HG03159 (cell line): Measurements from ENCODE around the gene PIGK.
"Not testable (repeated sequence)": the region's sequence is repeated elsewhere in the genome, so short reads cannot be mapped to it uniquely, and the experiment has no call there.

ENCODE experiments used
- ATAC-seq: cut with Tn5 transposase; IDR thresholded peaks from one replicate; pipeline ENCODE4 v1.9.1; 2021; ENCODE audit warnings: mild to moderate bottlenecking, moderate library complexity; ENCODE audit not compliant: unreplicated experiment

Gene PIGK

DNA sequence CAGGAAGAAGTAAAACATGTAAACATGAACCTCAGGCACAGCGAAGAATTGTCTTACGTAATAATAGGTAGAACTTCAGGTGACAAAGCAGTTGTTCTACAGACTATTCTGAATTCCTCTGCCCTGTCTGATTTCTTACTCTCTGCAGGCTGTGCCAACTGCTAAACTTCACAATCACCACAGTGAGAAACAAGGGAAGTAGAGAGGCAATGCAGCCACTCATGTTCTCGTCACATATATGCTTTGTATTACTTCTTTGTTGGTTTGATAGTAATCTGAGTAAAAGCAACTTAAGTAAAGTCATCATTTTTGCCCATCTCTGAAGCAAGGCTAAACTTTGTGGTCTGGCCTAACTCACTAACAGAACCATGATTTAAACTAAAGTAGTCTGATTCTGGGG lies 21.9 kb downstream of the PIGK start:
- no peak for ATAC-seq

DNA sequence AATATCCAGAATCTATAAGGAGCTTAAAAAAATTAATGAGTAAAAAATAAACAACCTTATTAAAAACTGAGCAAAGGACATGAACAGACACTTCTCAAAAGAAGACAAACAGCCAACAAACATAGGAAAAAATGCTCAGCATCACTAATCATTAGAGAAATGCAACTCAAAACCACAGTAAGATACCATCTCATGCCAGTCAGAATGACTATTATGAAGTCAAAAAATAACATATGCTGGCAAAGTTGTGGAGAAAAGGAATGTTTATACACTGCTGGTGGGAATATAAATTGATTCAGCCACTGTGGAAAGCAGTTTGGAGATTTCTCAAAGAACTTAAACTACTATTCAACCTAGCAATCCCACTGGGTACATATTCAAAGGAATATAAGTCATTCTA lies 25.3 kb downstream of the PIGK start:
- ATAC-seq: no peak

DNA sequence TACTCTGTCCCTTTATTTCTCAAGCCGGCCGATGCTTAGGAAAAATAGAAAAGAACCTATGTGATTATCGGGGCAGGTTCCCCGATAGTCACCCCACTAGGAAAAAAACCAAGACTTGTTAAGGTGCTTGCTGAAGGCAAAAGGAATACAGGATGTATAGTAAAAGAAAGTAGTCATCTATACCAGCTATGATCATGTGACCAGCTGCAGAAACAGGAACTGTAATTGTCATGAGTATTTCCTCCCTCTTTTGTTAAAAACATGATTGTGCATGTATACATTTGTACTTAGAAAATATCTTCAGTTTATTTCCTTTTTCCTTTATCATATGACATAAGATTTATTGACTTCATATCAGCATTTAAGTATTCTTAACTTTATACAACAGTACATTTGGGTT lies 30.5 kb downstream of the PIGK start:
- no peak for ATAC-seq

DNA sequence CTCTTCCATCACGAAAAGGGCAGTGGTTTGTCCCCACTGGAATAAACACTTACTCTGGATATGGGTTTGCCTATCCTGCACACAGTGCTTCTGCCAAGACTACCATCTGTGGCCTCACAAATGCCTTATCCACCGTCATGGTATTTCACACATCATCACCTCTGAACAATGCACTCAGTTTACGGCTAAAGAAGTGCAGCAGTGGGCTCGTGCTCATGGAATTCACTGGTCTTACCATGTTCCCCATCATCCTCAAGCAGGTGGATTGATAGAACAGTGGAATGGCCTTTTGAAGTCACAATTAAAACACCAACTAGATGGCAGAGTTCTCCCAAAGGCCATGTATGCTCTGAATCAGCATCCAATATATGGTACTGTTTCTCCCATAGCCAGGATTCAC lies 32.3 kb downstream of the PIGK start:
- ATAC-seq: not testable (repeated sequence)

DNA sequence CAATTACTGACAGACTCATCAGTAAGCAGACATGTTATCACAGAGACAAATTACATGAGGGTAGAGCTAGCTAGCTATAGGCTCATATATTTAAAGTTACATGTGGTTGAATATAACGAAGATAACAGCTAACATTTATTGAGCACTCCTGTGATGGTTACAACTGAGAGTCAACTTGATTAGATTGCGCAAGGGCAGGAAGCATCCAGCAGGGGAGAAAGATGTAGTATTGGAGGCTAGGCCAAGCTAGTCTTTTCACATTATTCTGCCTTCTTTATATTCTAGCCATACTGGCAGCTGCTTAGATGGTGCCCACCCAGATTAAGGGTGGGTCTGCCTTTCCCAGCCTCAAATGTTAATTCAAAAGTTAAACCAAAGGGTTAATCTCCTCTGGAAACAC lies 37.1 kb downstream of the PIGK start:
- ATAC-seq: no peak

DNA sequence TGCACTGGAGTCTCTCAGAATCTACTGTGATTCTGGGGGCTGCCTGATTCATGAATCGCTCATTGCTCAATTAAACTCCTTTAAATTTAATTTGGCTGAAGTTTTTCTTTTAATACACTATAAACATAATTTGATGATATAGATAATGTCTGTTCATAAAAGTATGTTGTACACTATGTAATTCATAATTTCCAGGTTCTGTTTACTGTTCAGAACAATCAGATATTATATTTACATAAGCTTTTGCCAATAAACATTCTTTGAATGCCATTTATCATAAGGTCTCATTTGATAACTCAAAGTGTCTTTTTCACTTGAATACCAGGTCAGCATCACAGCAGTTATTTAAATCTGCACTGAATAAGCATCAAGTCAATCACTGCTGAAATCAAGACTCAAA lies 39.6 kb downstream of the PIGK start:
- no peak for ATAC-seq

DNA sequence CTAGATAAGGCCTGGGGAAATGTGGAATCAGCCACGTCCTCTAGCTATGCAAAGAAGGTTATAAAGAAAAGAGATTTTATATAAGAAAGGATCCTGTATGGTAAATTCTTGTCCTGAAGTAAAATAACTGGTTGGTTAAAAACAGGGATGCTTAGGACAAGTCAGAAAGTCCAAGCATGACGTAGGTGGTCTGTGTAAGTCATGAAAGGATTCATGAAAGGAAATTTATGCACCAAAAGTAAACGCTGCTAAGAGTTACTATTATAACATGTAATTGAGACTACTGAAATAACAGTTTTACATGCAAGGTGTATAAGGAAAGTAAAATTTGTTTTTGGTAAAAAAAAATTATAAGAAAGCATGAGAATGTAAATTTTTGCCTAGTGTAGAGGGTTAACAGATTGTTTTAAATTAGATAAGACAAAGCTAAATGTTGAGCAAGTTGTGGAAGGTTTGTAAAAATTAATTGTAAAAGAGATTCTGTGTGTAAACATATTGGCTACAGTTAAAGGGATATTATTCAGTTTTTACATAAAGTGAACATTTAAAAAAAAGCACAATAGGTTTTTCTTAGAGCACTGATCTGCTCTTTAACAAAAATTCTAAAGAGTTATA lies 43.9 kb downstream of the PIGK start:
- no peak for ATAC-seq

DNA sequence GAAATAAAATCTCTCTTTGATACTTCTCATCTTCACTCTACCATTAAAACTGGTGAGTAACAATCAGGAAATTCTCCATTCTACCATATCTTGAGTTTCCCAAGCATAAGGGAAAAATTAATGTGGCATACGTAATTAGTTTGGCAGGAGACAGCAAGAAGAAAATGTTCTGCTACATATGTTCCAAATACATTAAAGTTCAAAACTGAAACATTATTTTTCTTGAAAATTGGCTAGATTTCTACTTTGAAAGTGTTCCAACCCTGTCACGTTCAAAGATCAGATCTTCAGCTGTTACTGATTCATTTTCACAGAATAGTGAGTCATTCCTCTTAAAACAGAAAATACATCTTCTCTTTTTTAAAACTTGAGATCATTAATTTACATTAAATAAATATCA lies 48.5 kb downstream of the PIGK start:
- ATAC-seq: no peak

DNA sequence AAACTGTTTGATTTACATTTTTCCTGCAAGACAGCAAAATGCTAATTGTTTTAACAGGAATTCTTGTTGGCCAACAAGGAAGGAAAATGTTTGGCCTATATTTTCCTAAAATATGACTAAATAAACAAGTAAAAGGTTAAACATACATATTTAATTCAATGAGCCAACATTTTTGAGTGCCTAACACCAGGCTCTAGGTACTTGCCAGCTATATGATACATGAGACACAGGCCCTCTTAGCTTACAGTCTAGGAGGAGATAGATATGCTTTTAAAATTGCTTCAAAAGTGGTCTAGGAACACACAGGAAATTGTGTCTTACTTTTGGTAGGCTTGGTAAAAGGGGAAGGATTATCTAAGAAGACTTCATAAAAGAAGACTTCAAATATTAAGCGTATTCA lies 50.9 kb downstream of the PIGK start:
- ATAC-seq: no peak

DNA sequence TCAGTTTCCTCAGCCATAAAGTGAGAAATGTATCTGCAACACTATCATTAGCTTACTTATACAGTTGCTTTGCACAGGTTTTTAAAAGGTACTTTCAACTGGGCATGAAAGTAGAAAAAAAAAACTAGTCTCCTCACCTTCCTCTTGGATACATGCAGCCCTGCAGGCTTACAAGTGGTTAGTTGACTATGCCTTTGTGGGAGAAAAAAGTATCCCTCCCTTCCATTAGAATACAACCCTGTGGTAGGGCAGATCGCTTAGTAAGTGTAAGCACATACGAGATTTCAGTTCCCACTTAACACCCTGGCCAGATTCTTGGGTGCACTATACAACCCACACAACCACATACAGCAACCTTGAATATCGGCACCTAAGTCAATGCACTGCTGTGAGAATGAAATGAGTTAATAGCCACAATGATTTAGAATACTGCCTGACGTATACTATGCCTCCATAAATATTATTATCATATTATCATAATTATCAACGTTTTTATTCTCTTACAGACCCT lies 54.7 kb downstream of the PIGK start:
- no peak for ATAC-seq

DNA sequence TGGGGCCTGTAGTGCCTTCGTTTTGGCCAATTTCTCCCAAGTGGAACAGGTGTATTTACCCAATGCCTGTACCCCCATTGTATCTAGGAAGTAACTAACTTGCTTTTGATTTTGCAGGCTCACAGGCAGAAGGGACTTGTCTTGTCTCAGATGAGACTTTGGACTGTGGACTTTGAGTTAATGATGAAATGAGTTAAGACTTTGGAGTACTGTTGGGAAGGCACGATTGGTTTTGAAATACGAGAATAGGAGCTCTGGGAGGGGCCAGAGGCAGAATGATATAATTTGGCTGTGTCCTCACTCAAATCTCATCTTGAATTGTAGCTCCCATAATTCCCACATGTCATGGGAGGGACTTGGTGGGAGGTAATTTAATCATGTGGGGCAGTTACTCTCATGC lies 59.5 kb downstream of the PIGK start:
- ATAC-seq: not testable (repeated sequence)

DNA sequence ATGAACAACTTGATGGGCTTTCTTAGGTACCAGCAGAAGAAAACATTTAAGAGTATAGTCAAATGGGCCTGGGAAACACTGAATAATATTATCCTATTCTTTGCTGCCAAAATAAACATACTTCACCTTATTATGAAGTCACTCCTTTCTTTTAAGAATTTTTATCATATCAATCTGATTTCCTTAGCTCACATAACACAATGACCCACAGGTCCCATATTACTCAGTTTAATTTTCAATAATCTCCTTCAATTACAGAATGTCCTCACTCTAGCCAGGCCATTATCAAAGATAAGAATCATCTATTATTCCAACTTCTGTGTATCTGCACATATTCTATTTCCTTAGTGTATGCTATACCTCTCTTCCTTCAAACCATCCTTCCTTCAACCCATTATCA lies 63.0 kb downstream of the PIGK start:
- ATAC-seq: no peak

DNA sequence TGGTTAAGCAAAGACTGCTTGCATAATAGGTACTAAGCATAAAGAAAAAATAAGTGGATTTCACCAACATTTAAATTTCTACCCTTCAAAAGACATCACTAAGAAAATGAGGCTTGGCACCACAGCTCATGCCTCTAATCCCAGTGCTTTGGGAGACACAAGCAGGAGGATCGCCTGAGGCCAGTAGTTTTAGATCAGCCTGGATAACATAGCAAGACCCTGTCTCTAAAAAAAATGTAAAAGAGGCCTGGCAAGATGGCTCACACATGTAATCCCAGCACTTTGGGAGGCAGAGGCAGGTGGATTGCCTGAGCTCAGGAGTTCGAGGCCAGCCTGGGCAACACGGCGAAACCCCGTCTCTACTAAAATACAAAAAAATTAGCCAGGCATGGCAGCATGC lies 73.0 kb downstream of the PIGK start:
- no peak for ATAC-seq

DNA sequence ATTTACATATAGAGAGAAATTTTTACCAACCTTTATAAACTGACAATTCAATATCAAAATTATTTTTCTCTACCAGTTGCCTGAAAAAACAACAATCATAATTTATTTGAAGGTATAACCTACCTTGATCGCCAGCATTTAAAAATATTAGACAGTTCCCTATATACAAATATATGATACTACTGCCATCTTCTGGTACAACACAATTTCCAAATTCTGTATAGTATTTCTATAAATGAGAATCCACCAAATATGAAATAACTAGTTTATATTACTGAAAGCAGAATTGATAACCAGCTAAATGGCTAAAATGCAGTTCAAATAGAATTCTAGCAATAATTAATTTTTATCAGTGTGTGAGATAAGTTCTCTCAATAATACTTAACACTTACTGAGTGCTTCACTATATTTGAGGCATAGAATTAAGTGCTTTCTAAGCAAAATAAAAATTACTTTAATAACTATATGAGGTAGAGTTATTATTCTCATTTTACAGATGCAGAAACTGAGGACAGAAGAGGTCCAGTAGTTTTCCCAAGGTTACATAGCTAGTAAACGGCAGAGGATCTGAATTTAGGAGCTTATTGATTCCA lies 75.6 kb downstream of the PIGK start:
- no peak for ATAC-seq

DNA sequence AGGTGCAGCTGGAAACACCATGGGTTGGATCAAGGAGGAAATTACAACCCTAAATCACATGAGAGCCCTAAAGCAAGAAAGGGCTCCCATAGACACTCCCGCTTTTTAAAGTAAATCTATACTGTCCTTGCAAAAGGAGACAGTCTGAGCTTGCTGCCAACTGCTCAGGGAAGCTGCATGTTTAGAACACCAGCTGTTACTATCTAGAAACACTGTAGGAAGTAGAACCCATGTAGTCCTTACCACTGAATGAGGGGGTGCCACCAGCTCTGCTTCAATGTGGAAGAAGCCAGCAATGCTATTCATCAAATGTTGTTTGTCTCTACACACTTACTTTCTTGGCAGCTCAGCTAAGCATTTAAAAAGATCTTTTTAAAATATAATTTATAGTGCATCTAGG lies 79.8 kb downstream of the PIGK start:
- no peak for ATAC-seq

DNA sequence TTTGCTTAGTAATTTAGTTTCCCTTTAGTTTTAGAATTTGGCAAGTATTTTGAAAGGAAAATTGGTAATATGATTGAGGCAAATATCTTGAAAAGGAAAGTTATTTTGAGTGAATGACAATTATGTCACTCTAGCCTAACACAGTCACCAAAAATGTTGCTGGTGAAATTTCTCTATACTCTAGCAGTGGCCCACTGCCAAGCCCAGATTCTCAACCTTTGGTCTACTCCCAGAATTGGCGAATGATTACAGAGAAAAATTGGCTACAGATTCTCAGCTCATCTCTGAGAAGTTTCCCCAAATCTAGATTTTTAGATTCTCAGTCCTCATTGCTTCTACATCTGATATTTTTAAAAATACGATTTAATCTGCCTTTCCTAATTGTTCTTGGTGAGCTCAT lies 84.9 kb downstream of the PIGK start:
- no peak for ATAC-seq

DNA sequence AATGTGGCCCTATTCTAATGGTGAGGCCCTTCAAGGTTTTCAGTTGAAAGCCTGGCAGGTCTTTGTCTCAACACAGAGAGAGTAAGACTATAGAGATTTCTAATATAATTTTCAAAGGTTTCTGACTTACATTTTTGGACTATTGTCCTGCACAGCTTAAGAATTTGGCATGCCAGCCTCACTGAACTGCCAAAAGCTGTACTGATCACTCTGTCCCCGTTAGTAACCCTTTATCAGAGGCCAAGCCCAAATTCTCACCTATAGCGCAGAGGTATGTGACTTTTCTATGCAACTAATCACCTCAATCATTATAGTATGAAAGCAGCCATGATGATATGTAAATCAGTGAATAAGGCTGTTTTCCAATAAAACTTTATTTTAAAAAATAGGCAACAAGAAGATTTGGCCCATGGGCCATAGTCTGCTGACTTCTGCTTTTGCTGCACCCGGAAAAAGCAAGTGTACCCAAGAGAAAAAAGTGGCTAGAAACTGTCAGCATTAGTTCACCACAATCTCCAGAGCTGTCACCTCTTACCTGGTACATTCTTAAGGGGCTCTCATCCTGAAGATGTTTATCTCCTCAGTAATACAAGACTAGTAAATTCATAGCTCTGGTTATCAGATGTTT lies 85.4 kb downstream of the PIGK start:
- ATAC-seq: no peak

DNA sequence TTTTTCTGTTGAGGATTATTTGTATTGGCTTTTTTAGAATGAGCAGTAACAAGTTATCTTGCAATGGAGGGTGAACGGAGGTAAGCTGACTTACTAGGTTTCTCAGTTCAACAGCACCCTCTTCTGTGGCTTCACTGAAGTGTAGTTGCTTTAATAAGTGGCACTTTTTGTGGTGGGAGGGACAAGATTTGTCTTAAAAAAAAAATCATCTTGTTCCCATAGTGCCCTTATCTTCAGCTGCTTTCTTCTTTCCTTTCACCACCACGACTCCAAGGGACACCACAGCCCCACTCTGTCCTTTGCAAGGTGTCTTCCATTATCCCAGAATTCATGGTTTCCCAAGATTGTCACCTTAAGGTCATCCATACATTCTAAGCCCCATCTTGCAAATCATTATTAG lies 92.9 kb downstream of the PIGK start:
- ATAC-seq: peak; percentile 87

DNA sequence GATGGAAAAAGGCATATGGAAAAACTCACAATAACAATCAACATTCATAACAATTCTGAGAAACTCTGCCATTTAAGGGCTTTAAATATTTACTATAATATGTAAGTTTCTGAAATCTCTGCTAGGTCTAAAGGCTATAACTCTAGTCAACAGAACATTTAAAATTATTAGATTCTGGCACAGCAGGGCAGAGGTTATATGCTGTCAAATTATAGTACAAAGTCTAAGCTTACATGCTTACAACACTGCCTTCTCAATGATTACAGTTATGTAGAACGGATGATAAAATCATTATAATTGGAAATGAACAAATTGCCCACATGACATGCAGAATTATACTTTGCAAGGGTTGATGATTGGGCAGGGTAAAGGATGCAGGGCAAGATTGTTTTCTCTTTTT lies 97.7 kb downstream of the PIGK start:
- ATAC-seq: no peak

DNA sequence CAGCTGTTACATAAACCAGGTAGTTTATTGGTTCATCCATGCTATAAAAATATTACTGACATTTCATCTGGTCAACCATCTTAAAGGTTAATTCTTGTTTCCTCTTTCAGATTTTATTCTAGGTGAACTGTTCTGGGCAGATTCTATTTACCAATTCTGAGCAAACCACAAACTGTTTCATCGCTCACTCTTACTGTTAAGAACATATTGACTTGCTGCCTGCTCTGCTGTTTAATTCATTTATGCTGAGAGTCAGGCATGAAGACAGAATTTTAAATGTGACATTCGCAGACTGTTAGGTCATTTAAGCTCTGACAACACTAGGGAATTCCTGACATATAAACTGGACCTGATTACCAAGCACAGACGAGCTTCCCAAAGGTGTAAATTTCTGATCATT lies 98.3 kb downstream of the PIGK start:
- no peak for ATAC-seq

DNA sequence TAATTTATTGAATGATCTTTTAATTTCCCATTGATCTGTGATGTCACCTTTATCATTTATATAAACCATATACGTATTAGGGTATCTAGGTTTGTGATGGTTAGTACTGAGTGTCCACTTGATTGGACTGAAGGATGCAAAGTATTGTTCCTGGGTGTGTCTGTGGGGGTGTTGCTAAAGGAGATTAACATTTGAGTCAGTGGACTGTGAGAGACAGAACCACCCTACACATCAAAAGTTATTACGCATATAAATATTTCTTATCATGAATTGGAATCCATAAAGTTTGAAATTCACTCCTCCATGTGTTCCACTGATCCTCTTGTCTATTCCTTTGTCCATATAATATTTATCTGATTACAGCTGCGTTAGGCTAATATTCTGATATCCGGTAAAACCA lies 100.5 kb downstream of the PIGK start:
- no peak for ATAC-seq

DNA sequence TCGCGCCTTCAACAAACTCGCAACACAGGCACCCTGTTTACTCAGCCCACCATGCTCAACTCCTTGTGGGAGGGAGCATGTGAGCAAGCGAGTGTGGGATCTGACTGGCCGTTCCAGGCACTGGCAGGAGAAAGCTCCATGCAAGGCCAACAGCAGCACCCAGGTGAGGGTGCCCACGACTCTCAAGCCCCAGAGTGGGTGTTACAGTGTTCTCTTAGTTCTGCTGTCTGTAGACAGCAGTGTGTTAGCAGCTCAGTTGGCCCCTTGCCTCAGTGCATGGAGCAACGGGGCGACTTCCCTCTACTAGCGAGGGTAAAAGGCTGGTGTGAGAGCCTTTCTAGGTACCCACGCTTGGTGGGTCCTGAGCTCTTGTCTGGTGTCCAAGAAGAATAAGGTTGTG lies 114.6 kb downstream of the PIGK start:
- ATAC-seq: no peak

DNA sequence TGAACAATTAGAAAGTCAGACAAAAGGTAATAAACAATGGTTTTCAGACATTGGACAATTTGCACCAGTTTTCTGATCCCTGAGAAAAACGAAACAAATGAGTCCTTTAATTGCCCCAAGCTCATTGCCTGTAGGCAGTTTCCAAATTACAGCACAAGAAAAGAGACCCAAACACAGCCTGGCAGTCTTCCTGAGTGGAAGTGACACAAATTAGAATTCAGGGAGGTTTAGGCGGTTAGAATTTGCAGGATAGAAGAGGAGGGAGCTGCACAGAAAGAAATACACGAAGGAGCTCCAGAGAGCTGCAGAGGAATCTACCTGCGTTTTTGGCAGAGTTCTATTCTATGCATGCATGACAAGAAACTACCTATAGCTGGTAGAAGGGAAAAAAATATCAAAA lies 115.7 kb downstream of the PIGK start:
- ATAC-seq: no peak
